DND-41 (cell line): Measurements from ENCODE around the gene PLCE1.

Source experiments
- CTCF ChIP-seq: IDR thresholded peaks from 2 replicates; pipeline ENCODE4 v1.5.1; 2012; ENCODE audit warnings: borderline replicate concordance, low read length, moderate library complexity, mild to moderate bottlenecking; ENCODE audit not compliant: poor library complexity, severe bottlenecking; ENCODE audit errors: extremely low read depth
- EZH2 ChIP-seq: IDR thresholded peaks from 3 replicates; pipeline ENCODE4 v1.6.1; 2012; ENCODE audit warnings: borderline replicate concordance, low read depth, mild to moderate bottlenecking, moderate library complexity, low read length, inconsistent platforms; ENCODE audit not compliant: severe bottlenecking

- TF ChIP-seq CTCF (no peak), EZH2 (no peak)
Observed at GRCh38 chr10:93962973-93963372, 30.8 kb upstream of the PLCE1 start.
